ENCODE data around the gene LANCL1.

LANCL1 gene

GRCh38 chr2:210387074-210387473 lies 89.5 kb downstream of the LANCL1 start:
- no peak for FAIRE-seq

Data from endometrium (tissue), 2 donors.